ENCODE results near the gene KRT33B. TPM values are rescaled to one million over a fixed set of nuclear protein-coding genes. Genes with fewer than 3 reads are reported as not detected.

The KRT33B gene
- polyA plus RNA-seq, 1 donor (not counting 4 experiments of a cell fraction or from before 2014, with no cell fraction given) = 0.21 TPM

- Histone ChIP-seq H4K20me1 (ENCODE audit: control insufficient read depth, extremely low read depth, insufficient read depth, low read length) (no peaks in the 10 kb centered on the region), H3K27me3 (ENCODE audit: control insufficient read depth, extremely low read depth, insufficient read depth, low read length) (no peaks in the 10 kb centered on the region), H3K4me3 (ENCODE audit: control insufficient read depth in 2 of 3, extremely low read depth in 1 of 3, insufficient read depth in 2 of 3, low read depth in 1 of 3, low read length in 3 of 3) (no peak overlapping the region), H3K27ac (ENCODE audit: control insufficient read depth, insufficient read depth, low read length) (no peak overlapping the region), H3K9me3 (ENCODE audit: control insufficient read depth, low read depth, low read length) (no peaks in the 10 kb centered on the region), H3K4me2 (ENCODE audit: control insufficient read depth, extremely low read depth, insufficient read depth, low read depth, low read length) (no peak overlapping the region), H3K4me1 (ENCODE audit: control insufficient read depth, extremely low read depth, insufficient read depth, low read length) (peaks cover 36% of the 10 kb centered on the region), H3K79me2 (ENCODE audit: control insufficient read depth, insufficient read depth, low read length) (peaks cover 5% of the 10 kb centered on the region), H3K36me3 (ENCODE audit: control insufficient read depth in 2 of 2, extremely low read depth in 1 of 2, insufficient read depth in 2 of 2, low read length in 2 of 2) (no peaks in the 10 kb centered on the region), H2AFZ (ENCODE audit: control insufficient read depth, low read length) (no peak overlapping the region), H3K9ac (ENCODE audit: control insufficient read depth, extremely low read depth, insufficient read depth, low read length) (peak overlapping the region; percentile 2), H3K9me1 (ENCODE audit: control insufficient read depth, extremely low read depth, insufficient read depth, low read length) (no peaks in the 10 kb centered on the region)
- DNase-seq (ENCODE audit: low read depth, low spot score) (no peak), FAIRE-seq (peak; percentile 76)
- dilution Hi-C loops (cut with MboI; ENCODE audit: extremely low pct_ligation_motif_present, low sequenced_read_pairs) = no loop called here
- TF ChIP-seq EZH2 (IDR thresholded peaks at IDR 0.05; ENCODE audit: low read length) = no peak
- TF ChIP-seq, protein P1, sequence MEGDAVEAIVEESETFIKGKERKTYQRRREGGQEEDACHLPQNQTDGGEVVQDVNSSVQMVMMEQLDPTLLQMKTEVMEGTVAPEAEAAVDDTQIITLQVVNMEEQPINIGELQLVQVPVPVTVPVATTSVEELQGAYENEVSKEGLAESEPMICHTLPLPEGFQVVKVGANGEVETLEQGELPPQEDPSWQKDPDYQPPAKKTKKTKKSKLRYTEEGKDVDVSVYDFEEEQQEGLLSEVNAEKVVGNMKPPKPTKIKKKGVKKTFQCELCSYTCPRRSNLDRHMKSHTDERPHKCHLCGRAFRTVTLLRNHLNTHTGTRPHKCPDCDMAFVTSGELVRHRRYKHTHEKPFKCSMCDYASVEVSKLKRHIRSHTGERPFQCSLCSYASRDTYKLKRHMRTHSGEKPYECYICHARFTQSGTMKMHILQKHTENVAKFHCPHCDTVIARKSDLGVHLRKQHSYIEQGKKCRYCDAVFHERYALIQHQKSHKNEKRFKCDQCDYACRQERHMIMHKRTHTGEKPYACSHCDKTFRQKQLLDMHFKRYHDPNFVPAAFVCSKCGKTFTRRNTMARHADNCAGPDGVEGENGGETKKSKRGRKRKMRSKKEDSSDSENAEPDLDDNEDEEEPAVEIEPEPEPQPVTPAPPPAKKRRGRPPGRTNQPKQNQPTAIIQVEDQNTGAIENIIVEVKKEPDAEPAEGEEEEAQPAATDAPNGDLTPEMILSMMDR (optimal IDR thresholded peaks at IDR 0.05 in 1 of 3, IDR thresholded peaks at IDR 0.05 in 1 of 3, conservative IDR thresholded peaks at IDR 0.05 in 1 of 3; ENCODE audit: extremely low read depth in 1 of 3, insufficient read depth in 2 of 3, low read length in 3 of 3) = no peak
Observed at GRCh38 chr17:41402161-41402560, 32.5 kb upstream of the KRT33B start.

DNA sequence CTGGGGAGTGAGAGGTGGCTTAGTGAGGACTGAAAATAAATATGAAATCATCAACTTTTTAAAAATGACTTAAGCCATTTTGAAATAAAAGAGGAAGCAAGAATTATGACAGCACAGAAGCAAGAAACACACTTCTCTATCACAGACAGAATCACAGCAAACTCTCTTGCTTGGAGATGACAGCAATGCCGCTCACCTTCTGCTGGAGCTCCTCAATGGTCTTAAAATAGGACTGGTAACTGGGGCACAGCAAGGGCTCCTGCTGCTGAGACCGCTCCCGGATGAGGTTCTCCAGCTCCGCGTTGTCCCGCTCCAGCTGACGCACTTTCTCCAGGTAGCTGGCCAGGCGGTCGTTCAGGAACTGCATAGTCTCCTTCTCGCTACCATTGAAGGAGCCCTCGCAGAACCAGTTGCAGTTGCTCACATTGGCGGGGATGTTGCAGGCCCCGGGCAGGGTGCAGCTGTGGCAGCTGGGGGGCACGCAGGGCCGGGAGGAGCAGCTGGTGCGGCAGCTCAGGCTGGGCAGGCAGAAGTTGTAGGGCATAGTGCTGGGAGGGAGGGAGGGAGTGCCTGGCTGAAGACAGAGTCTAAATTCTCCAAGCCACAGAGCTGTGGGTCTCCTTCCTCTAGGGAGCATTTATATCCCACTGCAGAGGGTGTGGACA, 27.5 kb upstream of the KRT33B start, which contains the start of gene KRT31:
Gene KRT31 (minus strand): TSS at position 613 of the 665 bp plus-strand sequence. CDS start 69 bp downstream, at position 544.
- Histone ChIP-seq H3K4me2 (ENCODE audit: control insufficient read depth, extremely low read depth, insufficient read depth, low read depth, low read length) (peak within 1 kb of the TSS; percentile 73), H3K4me3 (ENCODE audit: control insufficient read depth in 2 of 3, extremely low read depth in 1 of 3, insufficient read depth in 2 of 3, low read depth in 1 of 3, low read length in 3 of 3) (peak within 1 kb of the TSS; percentile 39 to 49 (median 48)), H3K9ac (ENCODE audit: control insufficient read depth, extremely low read depth, insufficient read depth, low read length) (peak within 1 kb of the TSS; percentile 51), H3K9me1 (ENCODE audit: control insufficient read depth, extremely low read depth, insufficient read depth, low read length) (no peaks in the 10 kb centered on the region), H3K27ac (ENCODE audit: control insufficient read depth, insufficient read depth, low read length) (peak within 1 kb of the TSS; percentile 95), H3K36me3 (ENCODE audit: control insufficient read depth in 2 of 2, extremely low read depth in 1 of 2, insufficient read depth in 2 of 2, low read length in 2 of 2) (peaks cover 0 to 1% of the 10 kb centered on the region in 2 experiments), H3K79me2 (ENCODE audit: control insufficient read depth, insufficient read depth, low read length) (peaks cover 11% of the 10 kb centered on the region), H2AFZ (ENCODE audit: control insufficient read depth, low read length) (no peak within 1 kb of the TSS), H4K20me1 (ENCODE audit: control insufficient read depth, extremely low read depth, insufficient read depth, low read length) (no peaks in the 10 kb centered on the region), H3K4me1 (ENCODE audit: control insufficient read depth, extremely low read depth, insufficient read depth, low read length) (peaks cover 54% of the 10 kb centered on the region), H3K27me3 (ENCODE audit: control insufficient read depth, extremely low read depth, insufficient read depth, low read length) (no peaks in the 10 kb centered on the region), H3K9me3 (ENCODE audit: control insufficient read depth, low read depth, low read length) (no peaks in the 10 kb centered on the region)
- dilution Hi-C loops (cut with MboI; ENCODE audit: extremely low pct_ligation_motif_present, low sequenced_read_pairs) = no loop called here
- TF ChIP-seq EZH2 (IDR thresholded peaks at IDR 0.05; ENCODE audit: low read length) = no peak
- TF ChIP-seq, protein P1 (optimal IDR thresholded peaks at IDR 0.05 in 1 of 3, IDR thresholded peaks at IDR 0.05 in 1 of 3, conservative IDR thresholded peaks at IDR 0.05 in 1 of 3; ENCODE audit: extremely low read depth in 1 of 3, insufficient read depth in 2 of 3, low read length in 3 of 3) = no peak
- DNase-seq (ENCODE audit: low read depth, low spot score) (no peak), FAIRE-seq (peak; percentile 75)
